DMS153 treated with DMSO at 0.1 percent for 48 hours (cell line): Measurements from ENCODE around the gene CEP83.
"Not testable (repeated sequence)": the region's sequence is repeated elsewhere in the genome, so short reads cannot be mapped to it uniquely, and the experiment has no call there.

Experiments used
- DNase-seq: peaks from one replicate; lab custom pipeline; 2025; ENCODE audit not compliant: unreplicated experiment; lab: John Stamatoyannopoulos, UW

CEP83 gene, protein sequence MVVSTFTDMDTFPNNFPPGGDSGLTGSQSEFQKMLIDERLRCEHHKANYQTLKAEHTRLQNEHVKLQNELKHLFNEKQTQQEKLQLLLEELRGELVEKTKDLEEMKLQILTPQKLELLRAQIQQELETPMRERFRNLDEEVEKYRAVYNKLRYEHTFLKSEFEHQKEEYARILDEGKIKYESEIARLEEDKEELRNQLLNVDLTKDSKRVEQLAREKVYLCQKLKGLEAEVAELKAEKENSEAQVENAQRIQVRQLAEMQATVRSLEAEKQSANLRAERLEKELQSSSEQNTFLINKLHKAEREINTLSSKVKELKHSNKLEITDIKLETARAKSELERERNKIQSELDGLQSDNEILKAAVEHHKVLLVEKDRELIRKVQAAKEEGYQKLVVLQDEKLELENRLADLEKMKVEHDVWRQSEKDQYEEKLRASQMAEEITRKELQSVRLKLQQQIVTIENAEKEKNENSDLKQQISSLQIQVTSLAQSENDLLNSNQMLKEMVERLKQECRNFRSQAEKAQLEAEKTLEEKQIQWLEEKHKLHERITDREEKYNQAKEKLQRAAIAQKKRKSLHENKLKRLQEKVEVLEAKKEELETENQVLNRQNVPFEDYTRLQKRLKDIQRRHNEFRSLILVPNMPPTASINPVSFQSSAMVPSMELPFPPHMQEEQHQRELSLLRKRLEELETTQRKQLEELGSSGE

DNA sequence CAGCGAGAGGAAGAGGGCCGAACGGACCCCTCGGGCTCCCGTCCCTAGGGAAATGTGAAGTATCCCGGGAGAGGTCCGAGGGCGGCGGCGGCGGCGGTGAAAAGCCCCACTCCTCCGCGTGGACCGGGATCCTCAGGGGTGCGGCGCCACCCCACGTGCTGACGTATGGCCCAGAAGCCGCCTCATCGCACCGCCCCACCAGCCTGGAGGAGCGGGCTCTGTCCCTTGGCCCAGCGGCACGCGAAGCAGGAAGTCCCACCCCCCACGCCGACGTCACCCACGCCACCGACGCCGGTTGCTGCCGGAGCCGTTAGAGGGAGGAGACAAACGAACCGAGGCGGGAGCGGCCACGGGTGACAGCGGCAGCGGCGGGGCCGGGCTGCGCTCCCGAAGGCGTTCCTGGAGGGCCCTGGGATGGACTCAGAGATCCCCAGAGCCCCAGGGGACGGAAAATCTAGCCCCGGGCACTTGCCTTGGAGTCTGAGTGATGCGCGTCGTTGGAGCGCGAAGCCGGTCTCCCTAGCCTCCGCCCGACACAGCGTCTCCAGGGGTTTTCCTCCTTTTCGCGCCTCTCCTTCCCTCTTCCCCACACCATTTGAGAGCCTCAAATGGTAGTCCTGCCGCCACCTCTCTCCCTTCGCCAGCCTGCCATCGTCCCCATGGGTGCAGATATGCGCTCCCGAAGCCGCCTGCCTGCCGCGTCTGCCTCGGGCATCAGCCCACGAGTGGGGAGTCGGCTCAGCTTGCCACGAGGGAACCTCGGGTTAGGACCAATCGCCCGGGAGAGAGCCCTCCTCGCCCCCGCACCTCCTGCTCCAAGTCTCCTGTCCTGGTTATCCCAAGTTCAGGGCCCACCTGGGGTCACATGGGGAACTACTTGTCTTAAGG lies at the start of gene CEP83:
Gene CEP83 (minus strand): TSS at position 140 of the 888 bp plus-strand sequence. CDS start 47,377 bp downstream, outside the sequence.
- DNase-seq = peak; percentile 63

DNA sequence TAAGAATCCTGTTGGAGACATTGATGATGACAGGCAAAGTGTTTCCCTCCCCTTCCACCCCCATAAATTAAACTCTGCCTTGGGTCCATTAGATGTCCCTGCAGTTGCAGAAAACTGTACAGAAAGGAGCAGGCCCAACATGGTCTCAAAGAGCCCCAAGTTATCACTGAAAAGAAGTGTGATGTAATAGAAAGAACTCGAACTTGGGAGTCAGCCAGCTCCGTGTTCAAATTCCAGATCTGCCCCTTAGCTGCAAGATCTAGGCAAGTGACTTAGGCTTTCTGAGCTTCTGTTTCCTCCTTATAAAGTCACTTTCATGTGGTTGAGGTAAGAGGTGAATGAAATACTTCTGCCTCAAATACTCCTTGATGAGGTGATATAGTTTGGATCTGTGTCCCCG lies 49.6 kb upstream of the CEP83 start:
- no peak for DNase-seq

DNA sequence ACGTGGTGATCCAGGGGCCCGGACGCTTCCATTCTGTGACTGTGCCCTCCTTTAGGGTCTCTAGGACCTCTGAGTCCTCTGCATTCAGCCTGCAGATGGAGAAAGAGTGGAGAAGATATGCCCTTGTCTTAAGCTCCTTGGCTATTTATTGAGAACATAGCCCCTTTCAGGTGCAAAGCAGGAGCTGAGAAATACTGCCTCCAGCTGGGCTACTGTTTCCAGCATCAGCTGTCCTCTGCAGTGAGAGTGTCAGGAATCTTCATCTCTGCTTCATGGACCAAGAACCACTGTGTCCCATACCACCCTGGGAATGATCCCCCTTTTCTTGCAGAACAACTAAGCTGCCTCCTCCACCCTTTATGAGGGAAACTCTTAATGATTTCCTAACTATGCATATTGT lies 47.8 kb upstream of the CEP83 start:
- DNase-seq = no peak

DNA sequence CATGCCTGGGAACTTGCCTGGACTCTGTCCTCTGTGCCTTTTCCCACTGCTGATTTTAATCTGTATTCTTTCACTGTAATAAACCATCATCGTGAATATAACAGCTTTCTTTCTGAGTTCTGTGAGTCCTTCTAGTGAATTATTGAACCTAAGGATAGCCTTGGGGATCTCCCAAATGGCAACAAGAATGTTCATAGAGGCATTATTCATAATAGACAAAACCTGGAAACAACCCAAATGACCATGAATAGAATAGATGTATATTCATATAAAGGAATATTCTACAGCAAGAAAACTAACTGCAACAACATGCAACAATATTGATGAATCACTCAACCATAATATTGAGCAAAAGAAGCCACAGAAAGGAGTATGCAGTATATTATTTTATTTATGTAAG lies 44.7 kb upstream of the CEP83 start:
- no peak for DNase-seq

DNA sequence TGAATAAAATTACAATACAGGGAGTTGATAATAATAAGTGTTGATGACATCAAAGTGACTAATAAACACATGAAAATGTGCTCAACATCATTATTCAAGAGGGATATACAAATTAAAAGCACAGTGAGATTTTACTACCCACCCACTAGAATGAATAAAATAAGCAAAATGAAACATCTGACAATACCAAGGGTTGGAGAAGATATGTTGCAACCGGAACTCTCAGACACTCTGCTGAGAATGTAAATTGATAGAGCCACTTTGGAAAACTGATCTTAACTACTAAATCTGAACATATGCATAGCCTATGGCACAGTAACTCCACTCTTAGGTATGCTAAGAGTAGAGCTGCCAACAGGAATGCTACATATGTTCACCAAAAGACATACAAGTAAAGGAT lies 44.0 kb upstream of the CEP83 start:
- no peak for DNase-seq

DNA sequence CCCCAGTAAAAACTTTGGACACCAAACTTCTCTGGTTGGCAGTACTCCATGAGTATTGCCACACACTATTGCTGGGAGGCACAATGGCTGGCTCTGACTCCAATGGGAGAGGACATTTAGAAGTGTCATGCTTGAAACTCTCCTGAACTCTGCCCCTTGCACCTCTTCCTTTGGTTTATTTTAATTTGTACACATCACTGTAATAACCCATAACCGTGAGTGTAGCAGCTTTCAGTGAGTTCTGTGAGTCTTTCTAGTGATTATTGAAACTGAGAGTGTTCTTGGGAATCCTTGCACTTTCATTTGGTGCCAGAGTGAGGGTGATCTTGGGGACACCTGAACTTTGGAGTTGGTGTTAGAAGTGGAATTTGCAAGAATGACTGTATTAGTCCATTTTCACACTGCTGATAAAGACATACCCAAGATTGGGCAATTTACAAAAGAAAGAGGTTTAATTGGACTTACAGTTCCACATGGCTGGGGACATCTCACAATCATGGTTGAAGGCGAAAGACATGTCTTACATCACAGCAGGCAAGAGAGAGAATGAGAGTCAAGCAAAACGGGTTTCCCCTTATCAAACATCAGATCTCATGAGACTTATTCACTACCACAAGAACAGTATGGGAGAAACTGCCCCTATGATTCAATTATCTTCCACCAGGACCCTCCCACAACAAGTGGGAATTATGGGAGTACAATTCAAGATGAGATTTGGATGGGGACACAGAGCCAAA lies 41.3 kb upstream of the CEP83 start:
- no peak for DNase-seq

DNA sequence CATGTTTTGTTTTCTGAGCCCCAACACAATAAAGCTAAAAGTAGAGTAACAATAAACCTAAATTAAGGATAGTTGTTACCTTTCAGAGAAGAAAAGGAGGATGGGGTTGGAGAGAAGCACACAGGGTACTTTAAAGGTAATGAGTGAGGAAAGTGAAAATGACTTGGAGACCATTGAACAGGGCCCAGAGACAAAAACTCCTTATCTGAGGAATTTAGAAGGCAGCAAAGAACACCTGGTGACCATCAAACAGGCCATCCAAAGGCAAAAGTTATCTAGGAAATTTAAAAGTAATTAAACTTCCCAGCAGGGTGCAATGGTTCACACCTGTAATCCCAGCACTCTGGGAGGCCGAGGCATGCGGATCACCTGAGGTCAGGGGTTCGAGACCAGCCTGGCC lies 39.0 kb upstream of the CEP83 start:
- DNase-seq = no peak

DNA sequence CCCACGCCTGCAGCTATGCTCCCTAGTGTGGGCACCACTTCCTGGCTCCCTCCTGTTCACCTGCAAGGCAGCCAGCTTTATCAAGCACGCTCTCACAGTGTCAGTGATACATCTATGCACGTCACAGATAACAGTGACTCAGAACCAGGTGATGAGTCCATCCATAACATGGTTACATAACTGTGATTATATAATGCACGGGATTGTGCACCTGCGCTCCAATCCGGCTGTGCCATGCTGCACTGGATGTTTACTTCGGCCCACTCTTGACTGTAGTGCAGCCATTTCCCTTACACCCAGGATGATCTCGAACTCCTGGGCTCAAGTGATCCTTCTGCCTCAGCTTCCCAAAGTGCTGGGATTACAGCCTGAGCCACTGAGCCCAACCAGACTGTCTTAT lies 38.4 kb upstream of the CEP83 start:
- DNase-seq = no peak

DNA sequence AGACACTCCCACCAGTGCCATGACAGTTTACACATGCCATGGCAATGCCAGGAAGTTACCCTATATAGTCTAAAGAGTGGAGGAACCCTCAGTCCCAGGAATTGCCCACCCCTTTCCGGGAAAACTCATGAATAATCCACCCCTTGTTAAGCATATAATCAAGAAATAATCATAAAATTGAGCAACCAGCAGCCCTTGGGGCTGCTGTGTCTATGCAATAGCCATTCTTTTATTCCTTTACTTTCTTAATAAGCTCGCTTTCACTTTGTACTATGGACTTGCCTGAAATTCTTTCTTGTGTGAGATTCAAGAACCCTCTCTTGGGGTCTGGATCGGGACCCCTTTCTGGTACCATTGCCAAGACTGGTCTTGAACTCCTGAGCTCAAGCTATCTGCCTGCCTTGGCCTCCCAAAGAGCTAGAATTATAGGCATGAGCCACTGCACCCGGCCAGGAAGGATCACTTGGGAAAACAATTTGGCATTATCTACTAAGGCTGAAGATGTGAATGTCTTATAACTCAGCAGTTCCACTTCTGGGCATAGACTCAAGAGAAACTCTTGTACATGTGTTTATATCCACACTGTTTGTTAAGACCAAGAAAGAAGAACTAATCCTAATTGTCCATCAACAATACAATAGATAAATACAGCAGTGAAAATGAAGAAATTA lies 35.9 kb upstream of the CEP83 start:
- DNase-seq = no peak

DNA sequence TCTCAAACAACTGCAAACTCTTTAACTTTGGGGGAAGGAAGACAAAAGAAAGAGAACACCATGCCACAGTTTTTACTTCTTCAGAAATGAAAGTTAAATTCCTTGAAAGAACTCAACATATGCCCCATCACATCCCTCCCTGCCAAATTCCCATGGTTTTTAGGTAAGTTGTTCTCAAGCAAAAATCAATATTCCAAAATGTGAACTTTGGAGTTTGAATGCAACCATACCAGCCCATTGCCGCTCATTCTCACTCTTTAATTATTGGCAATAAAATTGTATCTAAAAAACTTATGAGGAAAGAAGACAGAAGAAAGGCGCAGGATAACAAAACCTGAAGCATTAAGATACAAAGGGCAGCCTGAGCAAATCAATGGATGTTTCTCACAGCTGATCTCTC lies 31.8 kb upstream of the CEP83 start:
- no peak for DNase-seq

DNA sequence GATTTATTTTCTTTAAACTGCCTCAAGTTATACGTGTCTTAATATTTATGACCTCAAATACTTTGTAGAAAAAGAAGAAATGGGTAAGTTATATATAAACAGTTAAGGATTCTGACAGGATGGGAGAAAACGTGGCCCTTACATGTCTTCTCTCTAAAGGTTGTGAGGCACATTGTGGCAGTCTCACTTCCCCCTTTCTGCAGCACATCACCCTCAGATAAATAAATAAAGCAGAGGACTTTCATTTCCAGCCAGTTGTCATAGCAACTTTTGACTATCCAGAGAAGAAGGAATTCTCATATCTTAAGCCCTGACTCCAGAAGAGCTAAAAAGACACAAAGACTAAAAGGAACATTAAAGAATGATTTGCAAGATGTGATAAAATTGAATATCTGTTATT lies 28.8 kb upstream of the CEP83 start:
- no peak for DNase-seq

DNA sequence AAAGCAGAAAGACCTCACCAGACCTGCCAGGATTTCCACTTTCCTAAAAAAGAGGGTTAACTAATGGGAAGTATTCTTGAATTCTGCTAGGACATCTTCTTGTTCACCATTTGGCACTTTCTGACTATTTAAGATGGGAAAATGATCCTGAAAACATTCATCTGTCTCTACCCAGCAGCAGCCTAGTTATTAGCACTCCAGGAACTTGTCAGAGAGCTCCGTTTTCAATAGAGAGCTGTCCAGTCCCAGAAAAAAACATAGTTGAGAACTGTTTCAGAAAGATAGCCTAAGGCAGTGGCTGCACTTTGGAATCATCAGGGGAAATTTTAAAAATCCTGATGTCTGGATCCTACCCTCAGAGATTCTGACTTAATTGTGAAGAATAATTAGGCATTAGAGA lies 22.1 kb upstream of the CEP83 start:
- DNase-seq = no peak

DNA sequence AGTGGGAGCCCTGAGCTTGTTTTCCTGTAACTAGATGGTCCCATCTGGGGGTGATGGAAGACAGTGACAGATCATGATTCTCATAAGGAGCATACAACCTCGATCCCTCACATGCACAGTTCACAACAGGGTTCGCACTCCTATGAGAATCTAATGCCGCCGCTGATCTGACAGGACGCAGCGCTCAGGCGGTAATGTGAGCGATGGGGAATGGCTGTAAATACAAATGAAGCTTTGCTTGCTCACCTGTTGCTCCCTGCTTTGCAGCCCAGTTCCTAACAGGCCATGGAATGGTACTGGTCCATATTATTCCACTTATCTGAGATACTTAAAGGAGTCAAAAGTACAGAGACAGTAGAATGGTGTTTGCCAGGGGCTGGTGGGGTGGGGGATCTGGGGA lies 9.9 kb upstream of the CEP83 start:
- no peak for DNase-seq

DNA sequence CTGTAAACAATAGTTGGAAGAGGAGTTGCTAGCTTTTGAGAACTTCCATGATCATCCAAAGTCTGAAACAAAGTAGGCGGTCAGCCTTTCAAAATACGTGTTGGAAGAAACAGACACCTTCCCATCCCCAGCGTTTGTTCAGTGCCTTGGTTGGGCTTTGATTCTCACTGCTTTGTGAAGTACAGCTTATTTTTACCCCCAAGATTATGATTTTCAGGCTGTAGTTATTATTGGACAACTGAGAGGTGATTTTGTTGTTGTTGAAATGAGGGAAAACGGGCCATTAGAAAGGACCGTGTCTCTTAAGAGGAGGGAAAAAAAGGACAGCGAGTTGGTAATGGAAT lies 921 bp upstream of the CEP83 start:
- no peak for DNase-seq

DNA sequence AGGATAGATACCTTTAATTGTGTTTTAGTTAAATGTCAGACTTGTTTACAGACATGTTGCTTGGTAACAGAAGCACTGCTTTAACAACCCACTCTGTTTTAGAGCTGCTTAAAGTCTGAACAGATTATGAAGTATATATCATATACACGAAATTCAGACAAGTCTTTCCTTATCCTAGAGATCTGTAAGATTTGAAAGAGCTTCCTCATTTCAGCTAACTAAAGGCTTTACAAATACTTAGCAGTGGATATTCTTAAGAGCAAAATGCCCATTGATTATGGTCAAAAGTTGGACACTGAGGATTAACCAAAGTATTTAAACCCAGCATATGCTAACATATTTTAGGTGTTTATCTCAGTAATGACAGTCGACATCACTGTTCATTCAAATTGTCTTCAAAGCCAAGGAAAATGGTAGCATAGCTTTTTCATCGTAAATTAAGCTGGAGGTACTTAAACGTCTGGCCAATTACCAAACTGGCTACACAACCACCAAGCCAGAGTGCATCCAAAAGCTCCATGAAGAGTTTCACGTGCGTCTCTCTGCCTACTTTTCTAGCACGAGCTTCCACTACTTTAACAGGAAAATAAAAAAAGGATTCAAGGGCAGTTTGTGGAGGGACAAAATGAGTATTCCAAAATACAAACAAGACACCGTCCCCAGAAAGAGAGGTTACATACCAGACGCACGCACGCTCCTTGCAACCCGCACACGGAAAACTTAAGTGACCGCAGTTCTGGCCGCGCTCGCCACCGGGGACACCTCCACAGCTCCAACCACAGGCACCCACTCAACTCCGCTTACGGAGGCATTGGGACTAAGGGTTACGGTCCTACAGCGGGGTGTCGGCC lies 565 bp downstream of the CEP83 start:
- DNase-seq = no peak

DNA sequence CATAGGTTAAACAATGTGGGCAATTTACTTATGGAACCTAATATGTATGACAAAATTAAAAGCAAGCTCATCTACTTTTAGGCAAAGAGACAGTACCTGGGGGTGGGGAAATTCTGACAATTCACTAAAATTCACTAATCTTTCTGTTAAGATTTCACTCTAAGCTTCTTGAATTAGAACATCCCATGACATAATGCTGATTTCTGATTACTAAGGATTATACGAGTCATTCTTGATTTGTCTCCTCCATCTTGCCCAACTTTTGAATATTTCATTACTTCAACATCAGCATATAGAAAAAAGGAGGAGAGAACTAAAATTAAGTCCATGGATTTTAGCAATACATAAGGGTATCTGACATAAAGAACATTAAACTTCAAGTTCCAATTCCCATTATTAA lies 2.4 kb downstream of the CEP83 start:
- no peak for DNase-seq

DNA sequence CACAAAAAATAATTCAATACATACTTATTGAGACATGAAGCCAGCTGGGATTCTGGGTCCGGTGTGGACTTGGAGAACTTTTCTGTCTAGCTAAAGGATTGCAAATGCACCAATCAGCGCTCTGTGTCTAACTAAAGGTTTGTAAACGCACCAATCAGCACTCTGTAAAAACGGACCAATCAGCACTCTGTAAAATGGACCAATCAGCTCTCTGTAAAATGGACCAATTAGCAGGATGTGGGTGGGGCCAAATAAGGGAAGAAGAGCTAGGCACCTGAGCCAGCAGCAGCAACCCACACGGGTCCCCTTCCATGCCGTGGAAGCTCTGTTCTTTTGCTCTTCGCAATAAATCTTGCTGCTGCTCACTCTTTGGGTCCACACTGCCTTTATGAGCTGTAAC lies 5.3 kb downstream of the CEP83 start:
- not testable (repeated sequence) for DNase-seq

DNA sequence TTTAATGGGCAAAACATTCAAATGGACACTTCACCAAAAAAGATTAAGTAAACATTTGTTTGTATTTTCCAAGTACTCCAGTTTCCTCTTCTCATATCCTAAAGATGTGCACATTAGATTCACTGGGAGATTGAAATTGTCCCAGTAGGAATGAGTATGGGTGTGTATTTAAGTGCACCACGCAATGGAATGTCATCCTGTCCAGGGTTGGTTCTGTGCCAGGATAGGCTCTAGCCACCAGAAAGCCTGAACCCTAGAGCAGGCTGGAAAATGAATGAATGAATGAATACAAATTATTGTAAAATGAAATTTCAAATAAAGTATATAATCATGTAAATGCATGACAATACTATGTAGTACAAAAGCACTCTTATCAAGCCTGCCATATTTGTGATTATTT lies 14.0 kb downstream of the CEP83 start:
- DNase-seq = no peak

DNA sequence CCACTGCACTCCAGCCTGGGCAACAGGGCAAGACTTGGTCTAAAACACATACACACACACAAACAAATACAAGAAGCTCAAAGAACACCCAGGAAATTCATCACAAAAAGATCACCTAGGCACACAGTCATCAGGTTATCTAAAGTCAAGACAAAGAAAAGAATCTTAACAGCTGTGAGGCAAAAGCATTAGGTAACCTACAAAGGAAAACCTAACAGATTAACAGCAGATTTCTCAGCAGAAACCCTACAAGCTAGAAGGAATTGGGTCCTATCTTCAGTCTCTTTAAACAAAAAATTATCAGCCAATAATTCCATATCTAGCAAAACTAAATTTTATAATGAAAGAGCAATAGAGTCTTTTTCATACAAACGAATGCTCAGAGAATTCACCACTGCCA lies 22.4 kb downstream of the CEP83 start:
- DNase-seq = no peak

DNA sequence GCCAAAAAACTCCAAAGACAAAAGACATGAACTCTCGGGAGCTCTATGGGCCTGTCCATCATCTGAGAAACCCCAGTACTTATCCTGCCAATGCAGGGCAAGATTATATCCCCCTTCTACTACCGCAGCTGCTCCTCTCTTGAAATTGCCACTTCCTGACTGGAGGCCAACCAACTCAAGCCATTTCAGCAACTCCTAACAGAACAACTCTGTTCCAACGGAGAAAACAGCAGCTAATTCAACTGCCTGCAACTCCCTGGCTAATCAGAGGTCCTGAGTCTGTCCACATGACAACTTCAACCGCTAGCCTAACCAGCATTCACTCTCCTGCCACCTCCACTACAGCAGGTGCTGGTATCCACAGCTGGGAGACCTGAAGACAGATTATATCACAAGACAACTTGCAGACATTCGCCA lies 24.1 kb downstream of the CEP83 start:
- no peak for DNase-seq
